MG63 (cell line): Measurements from ENCODE around the gene HOXA3. TPM values are rescaled to one million over a fixed set of nuclear protein-coding genes. Genes with fewer than 3 reads are reported as not detected.

ENCODE experiments used
- DNase-seq: peaks from one replicate; pipeline ENCODE4 v3.0.0-alpha.2; 2020
- H3K27me3 ChIP-seq: fragments of 250-450 bp; sonication (Bioruptor Pico); 2 replicates; pipeline ENCODE4 v1.5.1; 2020; ENCODE audit warnings: mild to moderate bottlenecking, moderate library complexity
- H3K36me3 ChIP-seq: fragments of 250-450 bp; sonication (Bioruptor Pico); 2 replicates; pipeline ENCODE4 v1.5.1; 2020; ENCODE audit warnings: mild to moderate bottlenecking, moderate library complexity
- H3K4me3 ChIP-seq: fragments of 250-450 bp; sonication (Bioruptor Pico); 2 replicates; pipeline ENCODE4 v1.5.1; 2020; ENCODE audit warnings: mild to moderate bottlenecking, moderate library complexity
- H3K9me3 ChIP-seq: fragments of 250-450 bp; sonication (Bioruptor Pico); 2 replicates; pipeline ENCODE4 v1.5.1; 2020; ENCODE audit warnings: mild to moderate bottlenecking, moderate library complexity
- total RNA-seq: library from RNA; depleted of rRNA; stranded (reverse); fragments of >200 nt; shearing (Covaris generic); gene quantifications from 2 replicates; pipeline ENCODE4 v1.2.3, GENCODE V29; 2014; ENCODE audit warnings: low replicate concordance

Gene HOXA3
- total RNA-seq, 1 experiment from 2014 or later = not detected

DNA sequence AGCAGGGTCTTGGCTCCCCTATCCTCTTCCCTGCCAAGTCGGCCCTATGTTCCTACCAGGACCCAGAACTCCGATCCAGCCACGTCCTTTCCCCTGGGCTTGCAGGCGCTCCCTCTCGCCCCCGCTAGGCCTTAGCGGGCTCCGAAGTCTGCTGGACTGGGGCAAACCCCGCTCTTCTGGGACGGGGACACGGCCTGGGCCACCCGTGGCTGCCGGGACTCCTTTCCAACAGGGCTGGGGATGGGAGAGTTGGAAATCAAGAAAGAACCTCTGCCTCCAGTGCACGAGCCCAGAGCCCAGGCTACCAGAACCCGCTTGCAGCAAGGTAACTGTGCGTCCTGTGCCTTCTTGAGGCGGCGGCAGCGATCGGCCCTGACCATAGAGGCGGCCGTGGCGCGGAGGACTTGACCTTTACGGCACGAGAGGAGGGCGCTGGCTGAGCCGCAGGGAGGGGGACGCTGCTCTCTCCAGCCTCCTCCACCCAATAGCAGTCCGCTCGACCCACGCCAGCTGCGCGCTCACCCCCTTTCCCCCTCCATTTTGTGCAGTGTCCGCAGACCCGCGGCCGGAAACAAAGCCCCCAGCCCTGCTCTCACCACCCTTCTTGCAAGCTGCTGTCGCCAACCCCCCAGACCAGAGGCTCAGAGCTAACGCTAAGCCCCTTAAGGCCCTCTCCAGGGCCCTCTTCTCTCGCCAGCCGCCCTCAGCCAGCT lies 39.6 kb upstream of the HOXA3 start:
- Histone ChIP-seq H3K9me3 (no peaks in the 10 kb centered on the region), H3K27me3 (no peaks in the 10 kb centered on the region; the same call in 1 of the 2 replicates), H3K36me3 (no peaks in the 10 kb centered on the region), H3K4me3 (no peak overlapping the region)
- DNase-seq = no peak

DNA sequence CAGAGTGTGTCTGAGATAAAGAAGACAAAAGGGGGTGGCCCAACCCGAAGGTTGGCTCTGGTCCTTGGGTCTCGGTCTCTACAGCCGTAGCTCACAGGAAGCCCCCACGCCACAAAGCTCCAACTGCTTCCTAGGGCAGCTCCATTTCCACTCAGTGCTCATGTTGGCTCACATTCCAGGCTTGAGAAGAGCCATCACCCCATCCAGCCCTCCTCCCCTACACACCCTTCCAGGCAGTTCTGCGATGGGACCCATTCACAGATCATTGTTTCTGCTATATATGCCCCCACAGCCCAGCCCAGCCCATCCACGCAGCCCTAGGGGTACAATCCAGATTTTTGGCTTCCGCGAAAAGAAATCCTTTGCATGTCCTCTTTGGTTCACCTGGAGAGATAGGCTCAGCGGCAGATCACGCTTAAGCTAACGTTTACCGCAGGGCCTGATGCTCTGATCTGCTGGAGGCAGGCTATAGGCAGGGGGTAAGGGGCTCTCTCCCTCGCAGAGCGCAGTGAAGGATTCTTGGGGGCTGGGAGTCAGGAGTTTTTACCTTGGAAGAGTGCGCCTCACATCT lies 38.9 kb upstream of the HOXA3 start:
- Histone ChIP-seq H3K4me3 (no peak overlapping the region), H3K36me3 (no peaks in the 10 kb centered on the region), H3K27me3 (no peaks in the 10 kb centered on the region), H3K9me3 (no peaks in the 10 kb centered on the region)
- no peak for DNase-seq

GRCh38 chr7:27189997-27190748 lies 37.8 kb upstream of the HOXA3 start:
- DNase-seq = no peak

DNA sequence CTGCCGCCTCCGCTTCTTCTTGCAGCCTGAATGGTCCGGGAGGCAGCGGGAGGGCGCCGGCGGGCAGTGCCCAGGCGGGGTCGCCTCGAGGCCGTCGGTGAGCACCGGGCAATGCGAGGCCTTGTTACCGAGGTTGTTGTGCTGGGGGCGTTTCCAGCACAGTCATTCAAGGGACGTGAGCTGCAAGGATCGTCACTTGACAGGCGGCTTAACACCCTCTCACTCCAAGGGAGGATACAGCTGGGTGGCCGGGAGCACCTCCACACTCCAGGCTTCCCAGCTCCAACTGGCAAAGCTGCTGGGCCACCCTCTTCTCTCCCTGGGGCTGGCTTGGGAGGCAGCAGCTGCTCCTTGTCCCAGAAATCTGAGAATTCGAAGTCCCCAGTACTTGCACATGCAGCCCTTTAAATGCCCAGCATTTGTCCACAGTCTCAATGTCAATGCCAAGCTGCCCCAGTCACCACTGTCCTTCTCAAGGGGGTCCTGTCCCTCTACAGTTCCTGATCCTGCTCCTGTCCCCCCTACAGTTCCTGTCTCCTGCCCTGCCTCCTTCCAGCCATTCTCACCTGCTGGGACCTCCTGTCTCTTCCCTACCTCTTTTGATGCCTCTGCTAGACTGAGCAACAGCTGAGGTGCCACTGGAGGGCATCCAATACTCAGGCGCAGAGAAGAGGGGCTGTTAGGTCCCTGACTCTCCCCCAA lies 37.1 kb upstream of the HOXA3 start:
- Histone ChIP-seq H3K9me3 (no peaks in the 10 kb centered on the region), H3K36me3 (no peaks in the 10 kb centered on the region), H3K27me3 (no peaks in the 10 kb centered on the region), H3K4me3 (no peak overlapping the region)
- DNase-seq = no peak

More at GRCh38 chr7:27189997-27190748, 37.8 kb upstream of the HOXA3 start:
- no peaks in the 10 kb centered on the region for H3K36me3 ChIP-seq
- no peak overlapping the region for H3K4me3 ChIP-seq
- H3K9me3 ChIP-seq = no peaks in the 10 kb centered on the region
- H3K27me3 ChIP-seq = no peaks in the 10 kb centered on the region

GRCh38 chr7:27188386-27189294 lies 36.3 kb upstream of the HOXA3 start:
- H3K4me3 ChIP-seq = no peak overlapping the region
- no peaks in the 10 kb centered on the region for H3K36me3 ChIP-seq
- no peaks in the 10 kb centered on the region for H3K9me3 ChIP-seq
- H3K27me3 ChIP-seq = no peaks in the 10 kb centered on the region
- DNase-seq = no peak

DNA sequence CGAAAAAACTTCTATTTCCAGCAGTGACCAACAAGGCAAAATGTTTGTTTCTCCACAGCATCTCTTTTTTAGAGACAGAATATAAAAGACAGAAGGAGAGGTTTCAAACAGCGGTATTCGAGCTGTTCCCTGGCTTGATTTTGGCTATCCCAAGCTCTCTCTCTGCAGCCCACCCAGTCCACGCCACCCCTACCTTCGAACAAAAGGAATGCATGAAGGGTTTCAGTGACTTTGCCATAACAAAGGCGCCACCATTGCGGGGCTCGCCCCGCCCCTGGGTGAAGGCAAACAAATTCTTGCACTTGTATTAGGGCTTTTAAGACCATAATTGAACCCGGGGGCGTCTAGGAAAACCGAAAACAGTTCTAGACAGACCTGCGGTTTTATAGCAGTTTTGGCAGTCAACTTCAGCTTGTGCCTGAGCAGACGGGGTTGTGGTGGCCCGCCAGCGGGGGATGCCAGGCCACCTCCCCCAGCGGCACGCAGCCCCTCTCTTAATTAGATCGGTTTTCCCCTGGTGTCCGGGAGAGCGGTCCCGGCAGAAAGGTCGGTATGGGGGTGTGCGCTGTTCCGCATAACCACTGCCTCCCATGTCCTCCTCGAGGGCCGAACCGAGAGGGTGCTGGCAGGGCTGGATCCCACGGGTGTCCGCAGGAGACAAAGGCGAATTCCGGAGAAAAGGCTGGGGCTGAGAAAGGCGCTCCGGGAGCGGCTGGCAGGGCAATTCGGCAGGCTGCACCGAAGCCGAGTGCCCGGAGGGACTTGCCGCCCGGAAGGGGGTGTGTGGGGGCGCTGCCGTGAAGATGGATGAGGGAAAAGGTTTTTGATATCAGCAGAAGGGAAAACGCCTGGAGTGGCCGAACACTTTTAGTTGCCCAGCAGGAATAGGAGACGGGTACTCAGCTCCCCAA lies 35.3 kb upstream of the HOXA3 start:
- no peak for DNase-seq
- H3K27me3 ChIP-seq = no peaks in the 10 kb centered on the region
- H3K36me3 ChIP-seq = no peaks in the 10 kb centered on the region
- H3K9me3 ChIP-seq = no peaks in the 10 kb centered on the region
- H3K4me3 ChIP-seq = no peak overlapping the region

DNA sequence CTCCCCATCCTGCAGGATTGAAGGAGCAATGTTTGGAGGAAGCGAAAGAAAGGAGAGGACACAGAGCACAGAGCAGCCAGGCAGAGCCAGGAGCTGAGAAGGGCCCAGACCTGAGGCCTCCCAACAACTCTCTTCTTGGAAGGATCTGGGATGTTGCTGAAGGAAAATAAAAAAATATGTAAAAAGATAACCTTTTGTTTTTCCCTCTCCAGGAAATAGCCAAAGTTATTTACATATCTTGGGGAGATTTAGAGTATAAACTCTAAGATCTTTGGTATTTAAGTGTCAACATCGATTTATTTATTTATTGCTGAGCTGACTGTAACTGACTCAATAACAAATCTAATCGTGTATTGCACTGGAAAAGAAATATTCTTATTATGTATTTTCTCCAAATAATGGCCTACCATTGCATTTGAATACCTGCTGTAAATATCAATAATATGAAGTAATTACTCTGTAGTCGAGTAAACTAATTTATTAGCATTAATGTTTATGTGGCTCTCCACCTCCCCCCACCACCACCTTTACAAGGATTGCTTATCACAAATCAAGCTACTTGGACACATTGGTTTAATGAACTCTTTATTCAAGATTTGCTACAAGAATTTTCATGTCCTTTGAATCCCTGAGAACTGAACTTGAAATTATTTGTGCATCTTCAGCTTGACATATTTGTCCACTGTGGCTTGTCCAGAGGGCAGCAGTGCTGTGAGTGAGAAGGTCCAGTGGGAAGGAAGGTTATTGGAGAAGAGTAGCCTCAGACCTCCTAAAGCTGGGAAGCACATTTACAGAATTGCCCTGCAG lies 34.5 kb upstream of the HOXA3 start:
- H3K36me3 ChIP-seq = no peaks in the 10 kb centered on the region
- no peak overlapping the region for H3K4me3 ChIP-seq
- H3K9me3 ChIP-seq = no peaks in the 10 kb centered on the region
- H3K27me3 ChIP-seq = no peaks in the 10 kb centered on the region
- no peak for DNase-seq

GRCh38 chr7:27185854-27186667 lies 33.7 kb upstream of the HOXA3 start:
- no peak for DNase-seq
- no peak overlapping the region for H3K4me3 ChIP-seq
- no peaks in the 10 kb centered on the region for H3K9me3 ChIP-seq
- no peaks in the 10 kb centered on the region for H3K27me3 ChIP-seq
- H3K36me3 ChIP-seq = no peaks in the 10 kb centered on the region

DNA sequence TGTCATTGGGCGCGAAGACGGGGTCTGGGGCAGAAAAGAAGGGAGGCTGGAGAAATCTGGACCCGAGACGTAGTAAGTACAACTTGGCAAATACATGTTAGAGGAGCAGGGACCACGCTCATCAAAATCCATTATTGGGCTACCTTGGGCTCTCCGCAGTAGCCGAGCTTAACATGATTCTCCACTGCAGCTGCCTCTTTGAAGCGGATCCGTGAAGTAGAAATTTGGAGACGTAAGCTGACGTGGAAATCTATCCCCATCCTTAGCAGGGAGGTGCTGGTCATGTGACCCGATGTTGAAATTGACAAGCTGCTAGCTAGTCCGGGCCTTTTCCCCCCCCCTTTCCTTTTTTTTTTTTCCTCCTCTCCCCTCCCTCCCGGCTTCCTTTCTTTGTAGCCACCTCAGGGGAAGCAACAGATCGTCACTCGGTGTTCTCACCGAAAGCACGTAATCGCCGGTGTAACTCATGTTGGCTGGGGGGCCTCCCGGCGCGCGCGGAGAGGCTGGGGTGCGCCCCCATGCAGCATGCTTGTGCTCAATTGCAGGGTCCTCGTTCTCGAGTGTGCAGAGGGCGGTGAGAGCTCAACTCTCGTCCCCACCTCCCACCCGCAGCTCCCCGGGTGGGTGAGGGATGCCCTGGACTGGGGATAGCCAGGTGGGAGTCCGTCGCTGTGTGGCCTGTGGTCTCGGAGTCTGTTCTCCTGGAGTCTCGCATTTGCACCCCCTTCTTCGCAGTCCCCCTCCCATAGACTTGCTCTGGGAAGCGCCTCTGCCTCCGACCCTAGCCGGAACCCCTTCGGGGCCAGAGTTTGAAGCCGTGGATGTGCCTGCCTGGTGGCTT lies 32.9 kb upstream of the HOXA3 start, which contains the start of gene HOXA11:
HOXA11 (minus strand) TSS at position 220 of the 841 bp plus-strand sequence; CDS start at position 132, 88 bp downstream.
- Histone ChIP-seq H3K27me3 (no peaks in the 10 kb centered on the region), H3K4me3 (peak within 1 kb of the TSS; percentile 51), H3K36me3 (no peaks in the 10 kb centered on the region), H3K9me3 (no peaks in the 10 kb centered on the region)
- no peak for DNase-seq

DNA sequence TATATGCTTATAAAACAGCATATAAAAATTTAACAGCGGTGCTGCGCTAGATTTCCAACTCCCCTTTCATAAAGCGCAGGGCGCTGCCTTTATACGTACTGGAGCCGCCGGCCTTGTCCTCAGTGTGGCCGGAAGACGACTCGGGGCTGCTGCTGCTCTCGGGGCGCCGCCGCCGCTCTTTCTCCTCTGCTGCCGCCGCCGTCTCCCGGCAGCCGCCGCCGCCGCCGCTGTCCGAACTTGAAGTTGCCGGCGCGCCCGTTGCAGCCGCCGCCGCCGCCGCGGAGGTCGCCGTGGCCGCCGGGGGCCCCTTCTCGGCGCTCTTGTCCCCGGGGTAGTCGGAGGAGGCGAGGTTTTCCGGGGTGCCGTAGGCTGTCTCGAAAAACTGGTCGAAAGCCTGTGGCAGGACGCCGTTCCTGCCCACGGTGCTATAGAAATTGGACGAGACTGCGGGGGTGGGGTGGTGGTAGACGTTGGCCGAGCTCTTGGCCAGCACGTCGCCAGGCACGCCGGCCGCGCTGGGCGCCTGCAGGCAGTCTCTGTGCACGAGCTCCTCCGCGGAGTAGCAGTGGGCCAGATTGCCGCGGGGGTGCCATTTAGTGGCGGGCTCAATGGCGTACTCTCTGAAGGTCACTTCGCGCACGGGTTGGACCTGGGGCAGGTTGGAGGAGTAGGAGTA lies 32.1 kb upstream of the HOXA3 start:
- H3K4me3 ChIP-seq = peak overlapping the region; percentile 51
- H3K36me3 ChIP-seq = no peaks in the 10 kb centered on the region
- no peaks in the 10 kb centered on the region for H3K27me3 ChIP-seq
- peak; percentile 60 for DNase-seq
- no peaks in the 10 kb centered on the region for H3K9me3 ChIP-seq

- Histone ChIP-seq H3K27me3 (no peaks in the 10 kb centered on the region), H3K9me3 (no peaks in the 10 kb centered on the region), H3K36me3 (no peaks in the 10 kb centered on the region), H3K4me3 (peak overlapping the region; percentile 51)
- DNase-seq = no peak
These were observed 31.4 kb upstream of the HOXA3 start for GRCh38 chr7:27183682-27184336.
